ENCODE results near the gene SBF2.

DNA sequence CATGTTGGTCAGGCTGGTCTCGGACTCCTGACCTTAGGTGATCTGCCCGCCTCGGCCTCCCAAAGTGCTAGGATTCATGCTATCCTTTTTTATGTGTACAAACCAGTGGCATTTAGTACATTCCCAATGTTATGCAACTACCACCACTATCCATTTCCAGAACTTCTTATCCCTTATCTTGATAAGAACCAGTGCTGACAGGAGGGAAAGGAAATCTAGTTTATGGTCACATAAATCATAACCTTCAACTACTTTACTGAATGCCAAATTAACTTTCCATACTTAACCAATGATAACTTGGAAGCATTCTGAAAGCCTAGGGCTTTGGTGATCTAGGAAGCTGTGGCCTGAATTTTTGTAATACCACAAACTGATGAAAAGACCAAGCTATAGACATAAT, 459.7 kb downstream of the SBF2 start:
- TF ChIP-seq, protein P1, sequence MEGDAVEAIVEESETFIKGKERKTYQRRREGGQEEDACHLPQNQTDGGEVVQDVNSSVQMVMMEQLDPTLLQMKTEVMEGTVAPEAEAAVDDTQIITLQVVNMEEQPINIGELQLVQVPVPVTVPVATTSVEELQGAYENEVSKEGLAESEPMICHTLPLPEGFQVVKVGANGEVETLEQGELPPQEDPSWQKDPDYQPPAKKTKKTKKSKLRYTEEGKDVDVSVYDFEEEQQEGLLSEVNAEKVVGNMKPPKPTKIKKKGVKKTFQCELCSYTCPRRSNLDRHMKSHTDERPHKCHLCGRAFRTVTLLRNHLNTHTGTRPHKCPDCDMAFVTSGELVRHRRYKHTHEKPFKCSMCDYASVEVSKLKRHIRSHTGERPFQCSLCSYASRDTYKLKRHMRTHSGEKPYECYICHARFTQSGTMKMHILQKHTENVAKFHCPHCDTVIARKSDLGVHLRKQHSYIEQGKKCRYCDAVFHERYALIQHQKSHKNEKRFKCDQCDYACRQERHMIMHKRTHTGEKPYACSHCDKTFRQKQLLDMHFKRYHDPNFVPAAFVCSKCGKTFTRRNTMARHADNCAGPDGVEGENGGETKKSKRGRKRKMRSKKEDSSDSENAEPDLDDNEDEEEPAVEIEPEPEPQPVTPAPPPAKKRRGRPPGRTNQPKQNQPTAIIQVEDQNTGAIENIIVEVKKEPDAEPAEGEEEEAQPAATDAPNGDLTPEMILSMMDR (IDR thresholded peaks at IDR 0.05): no peak
- TF ChIP-seq POLR2A (IDR thresholded peaks at IDR 0.05): no peak
- no peak for TF ChIP-seq POLR2AphosphoS5 (IDR thresholded peaks at IDR 0.05)
